HepG2 (cell line): ENCODE results near the gene PRDX2.

Source experiments
- ARNT2 ChIP-seq: sonication (generic); formaldehyde crosslinking; IDR thresholded peaks from 2 replicates; pipeline ENCODE4 v1.8.0; 2022; ENCODE audit warnings: mild to moderate bottlenecking, low read depth, missing genetic modification reagents, moderate library complexity
- BCL6 ChIP-seq: IDR thresholded peaks from 2 replicates; pipeline ENCODE4 v1.6.1; 2016; ENCODE audit warnings: missing genetic modification reagents, missing compliant biosample characterization
- CTCF ChIP-seq: sonication (generic); formaldehyde crosslinking; IDR thresholded peaks from 2 replicates; pipeline ENCODE4 v1.5.0; 2020; ENCODE audit warnings: mild to moderate bottlenecking, missing genetic modification reagents, moderate library complexity
- SAP130 ChIP-seq: IDR thresholded peaks from 2 replicates; pipeline ENCODE4 v1.6.1; 2016; ENCODE audit warnings: low read depth
- ZNF431 ChIP-seq: sonication (generic); formaldehyde crosslinking; IDR thresholded peaks from 2 replicates; pipeline ENCODE4 v1.9.0; 2022; ENCODE audit warnings: missing genetic modification reagents, low read depth, mild to moderate bottlenecking, borderline replicate concordance

- TF ChIP-seq BCL6 (CRISPR knock-in tag) = no peak
- no peak for TF ChIP-seq SAP130
- TF ChIP-seq CTCF (CRISPR knock-in tag) = no peak
- TF ChIP-seq ZNF431 (CRISPR knock-in tag) = no peak
- TF ChIP-seq ARNT2 (CRISPR knock-in tag) = no peak
Observed at GRCh38 chr19:12764698-12765097, 36.9 kb downstream of the PRDX2 start.
